Stimulated activated CD8-positive, alpha-beta memory T cell treated with anti-CD3 and anti-CD28 coated beads, Interleukin-4, amount 100 ng/mL, for 48 hours (primary cell): ENCODE results near the gene ISG20.
A peak's percentile ranks its signal among the peaks of the same experiment; 100 is the strongest.

Experiments
- DNase-seq: peaks from one replicate; pipeline ENCODE4 v3.0.0-alpha.2; 2020

The ISG20 gene

DNA sequence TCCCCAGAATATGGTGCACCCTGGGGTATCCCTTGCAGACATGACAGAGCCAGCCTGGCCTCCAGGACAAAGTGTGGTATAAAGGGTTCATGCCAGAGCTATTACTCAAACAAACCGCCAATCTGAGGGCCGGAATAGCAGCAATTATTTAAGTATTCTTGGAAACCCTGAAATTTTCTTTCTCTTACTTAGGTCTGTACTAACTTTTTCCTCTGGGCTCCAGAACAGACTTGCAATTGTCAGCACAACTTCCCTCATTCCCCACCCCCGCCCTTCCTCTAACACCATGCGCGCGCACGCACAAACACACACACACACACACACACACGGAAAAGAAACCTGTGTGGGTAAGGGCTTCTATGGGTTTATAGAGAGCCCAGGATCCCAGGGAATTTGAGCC lies 56.3 kb downstream of the ISG20 start:
- DNase-seq: peak; percentile 3

DNA sequence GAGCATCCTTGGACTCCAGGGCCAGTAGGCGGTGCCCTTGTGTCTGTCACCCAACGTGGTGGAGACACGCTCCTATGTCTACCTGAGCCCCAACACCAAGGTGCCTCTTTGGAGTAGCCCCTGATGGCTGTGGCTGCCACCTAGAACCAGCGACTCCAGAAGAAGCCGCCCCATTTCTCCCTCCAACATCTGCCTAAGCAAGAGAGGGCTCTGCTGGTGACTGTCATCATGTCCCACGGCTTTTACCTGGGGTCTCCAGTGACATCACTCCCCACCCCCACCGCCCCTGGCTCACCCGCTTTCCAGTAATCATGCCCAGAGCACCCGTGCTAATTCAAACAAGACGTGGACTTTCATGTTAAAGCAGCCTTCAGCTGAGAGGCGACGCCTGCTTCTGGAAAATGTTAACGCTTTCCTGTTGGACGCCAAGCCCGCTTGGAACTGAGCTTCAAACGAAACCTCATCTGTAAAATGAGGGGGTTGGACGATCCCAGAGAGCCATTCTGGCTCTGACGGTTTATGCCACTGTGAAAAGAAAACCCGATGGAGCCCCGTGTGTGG lies 57.0 kb downstream of the ISG20 start:
- no peak for DNase-seq

GRCh38 chr15:88696254-88696653 lies 57.4 kb downstream of the ISG20 start:
- no peak for DNase-seq

DNA sequence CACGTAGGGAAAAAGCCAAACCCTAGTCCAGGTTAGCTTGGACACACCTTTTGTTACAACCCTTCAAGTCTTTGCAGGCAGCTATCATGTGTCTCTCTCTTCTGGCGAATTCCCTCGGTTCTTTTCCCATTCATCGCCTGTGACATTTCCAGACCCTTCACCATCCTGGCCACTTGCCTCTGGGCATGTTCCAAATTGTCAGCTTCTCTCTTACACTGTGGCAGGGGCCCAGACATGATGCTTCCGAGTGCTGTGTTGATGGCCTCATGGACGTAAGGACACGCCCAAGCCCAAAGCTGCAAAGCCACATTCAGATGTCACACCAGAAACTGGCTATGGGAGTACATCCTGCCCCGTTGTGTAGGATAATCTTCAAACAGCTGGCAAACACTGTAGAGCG lies 58.5 kb downstream of the ISG20 start:
- no peak for DNase-seq

DNA sequence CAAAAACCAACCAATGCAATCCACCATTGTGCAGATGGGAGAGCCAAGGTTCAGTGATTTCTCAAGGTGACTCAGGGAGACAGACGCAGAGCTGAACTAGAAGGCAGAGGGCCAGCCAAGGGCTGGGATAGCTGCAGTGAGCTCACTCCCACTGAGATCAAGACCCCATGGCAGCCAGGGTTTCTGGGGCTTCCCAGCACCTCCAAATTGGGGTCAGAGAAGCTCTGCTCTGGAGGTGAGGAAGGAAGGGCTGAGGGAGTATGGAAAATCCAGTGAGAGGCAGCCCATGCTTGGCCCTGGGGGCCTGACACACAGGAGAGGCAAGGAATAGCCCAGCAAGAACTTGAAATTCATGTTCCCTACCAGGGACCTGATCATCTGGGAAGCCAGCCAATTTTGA lies 61.0 kb downstream of the ISG20 start:
- no peak for DNase-seq

DNA sequence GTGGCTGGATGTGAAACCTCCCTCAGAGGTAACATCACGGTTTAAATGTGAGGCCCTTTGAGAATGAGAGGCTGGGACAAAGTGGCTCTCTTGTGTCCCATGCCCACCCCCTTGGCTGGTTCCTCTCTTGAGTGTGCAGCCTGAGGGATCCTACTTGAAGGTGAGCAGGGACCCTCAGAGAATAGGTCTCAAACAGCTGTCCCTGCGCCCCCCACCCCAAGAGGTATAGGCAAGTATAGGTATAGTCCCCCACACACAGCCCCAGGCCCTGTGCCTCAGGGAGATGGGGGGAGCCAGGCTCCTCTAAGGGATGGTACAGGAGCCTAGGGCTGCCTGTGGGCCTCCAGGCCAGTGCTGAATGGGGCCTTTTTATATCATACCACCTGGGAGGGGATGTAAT lies 61.9 kb downstream of the ISG20 start:
- no peak for DNase-seq

GRCh38 chr15:88701561-88702095 lies 62.8 kb downstream of the ISG20 start:
- peak; percentile 40 for DNase-seq

GRCh38 chr15:88702983-88703382 lies 64.2 kb downstream of the ISG20 start:
- no peak for DNase-seq

GRCh38 chr15:88703533-88703932 lies 64.7 kb downstream of the ISG20 start:
- DNase-seq: no peak

DNA sequence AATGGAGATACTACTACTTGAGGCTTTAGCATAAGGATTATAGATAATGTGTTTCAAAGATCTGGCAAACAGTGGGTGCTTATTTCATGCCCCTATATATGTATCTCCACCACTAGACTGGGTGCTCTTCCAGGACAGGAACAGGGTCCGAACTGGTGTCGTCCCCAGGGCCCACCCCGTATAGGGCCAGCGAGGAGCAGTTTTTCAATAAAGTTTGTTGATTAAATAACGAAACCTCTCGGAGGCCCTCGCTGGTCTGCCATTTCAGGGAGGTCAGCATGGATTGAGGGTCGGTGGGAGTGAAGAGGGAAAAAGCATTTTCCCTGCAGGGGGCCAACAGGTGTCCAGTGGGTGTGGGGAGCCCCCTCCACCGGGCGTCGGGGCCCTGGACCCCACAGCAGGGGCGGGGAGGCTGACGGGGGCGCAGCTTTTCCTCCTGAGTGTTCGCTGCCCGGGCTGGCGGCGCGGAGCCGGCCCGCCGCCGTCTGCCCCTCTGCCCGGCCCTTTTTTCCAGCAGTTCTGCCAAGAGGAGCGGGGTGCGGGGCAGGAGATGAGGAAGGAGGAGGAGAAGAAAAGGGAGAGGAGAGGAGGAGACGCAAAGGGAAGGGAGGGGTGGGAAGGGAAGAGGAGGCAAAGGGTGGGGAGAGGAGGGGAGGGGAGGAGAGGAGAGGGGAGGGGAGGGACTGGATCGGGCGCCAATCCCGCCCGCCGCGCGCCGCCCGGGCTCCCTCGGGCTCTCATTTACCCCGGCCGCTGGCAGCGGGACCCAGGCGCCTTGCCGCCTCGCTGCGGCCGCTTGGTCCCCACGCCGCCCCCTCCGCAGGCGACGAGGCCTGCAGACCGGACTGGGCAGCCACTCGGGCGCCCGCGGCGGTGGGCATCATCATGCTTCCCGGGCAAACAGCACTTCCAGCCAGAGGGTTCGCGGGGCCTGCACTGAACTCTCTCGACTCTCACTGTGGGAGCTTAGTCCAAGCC lies 66.3 kb downstream of the ISG20 start:
- DNase-seq: peak; percentile 24

GRCh38 chr15:88705769-88706165 lies 67.0 kb downstream of the ISG20 start:
- no peak for DNase-seq
